LNCAP (cell line): ENCODE data around the gene ARFIP2.

Experiments used
- CTCF ChIP-seq: fragments of 450-650 bp; IDR thresholded peaks from 2 replicates; pipeline ENCODE4 v1.5.1; 2017; ENCODE audit warnings: mild to moderate bottlenecking

Gene ARFIP2

GRCh38 chr11:6469599-6469998 is 11.5 kb downstream of the ARFIP2 start:
- no peak for TF ChIP-seq CTCF

GRCh38 chr11:6468712-6469495 is 12.2 kb downstream of the ARFIP2 start:
- TF ChIP-seq CTCF, result no peak

- no peak for TF ChIP-seq CTCF
Observed at GRCh38 chr11:6459099-6459450, 22.1 kb downstream of the ARFIP2 start.

- TF ChIP-seq CTCF, result no peak
Observed at GRCh38 chr11:6458352-6459098, 22.6 kb downstream of the ARFIP2 start.

GRCh38 chr11:6457581-6458320 is 23.4 kb downstream of the ARFIP2 start:
- TF ChIP-seq CTCF, result no peak

- TF ChIP-seq CTCF, result no peak
Observed at GRCh38 chr11:6456361-6457073, 24.6 kb downstream of the ARFIP2 start.

GRCh38 chr11:6455070-6455469 is 26.1 kb downstream of the ARFIP2 start:
- no peak for TF ChIP-seq CTCF
